HG03045 (cell line): ENCODE results near the gene BEST1.
"Not testable (repeated sequence)": the region's sequence is repeated elsewhere in the genome, so short reads cannot be mapped to it uniquely, and the experiment has no call there.

ENCODE experiments used
- ATAC-seq: cut with Tn5 transposase; IDR thresholded peaks from one replicate; pipeline ENCODE4 v1.9.1; 2021; ENCODE audit warnings: mild to moderate bottlenecking, moderate library complexity; ENCODE audit not compliant: unreplicated experiment

The BEST1 gene

GRCh38 chr11:61963016-61963281 is 12.8 kb downstream of the BEST1 start:
- ATAC-seq, result no peak

DNA sequence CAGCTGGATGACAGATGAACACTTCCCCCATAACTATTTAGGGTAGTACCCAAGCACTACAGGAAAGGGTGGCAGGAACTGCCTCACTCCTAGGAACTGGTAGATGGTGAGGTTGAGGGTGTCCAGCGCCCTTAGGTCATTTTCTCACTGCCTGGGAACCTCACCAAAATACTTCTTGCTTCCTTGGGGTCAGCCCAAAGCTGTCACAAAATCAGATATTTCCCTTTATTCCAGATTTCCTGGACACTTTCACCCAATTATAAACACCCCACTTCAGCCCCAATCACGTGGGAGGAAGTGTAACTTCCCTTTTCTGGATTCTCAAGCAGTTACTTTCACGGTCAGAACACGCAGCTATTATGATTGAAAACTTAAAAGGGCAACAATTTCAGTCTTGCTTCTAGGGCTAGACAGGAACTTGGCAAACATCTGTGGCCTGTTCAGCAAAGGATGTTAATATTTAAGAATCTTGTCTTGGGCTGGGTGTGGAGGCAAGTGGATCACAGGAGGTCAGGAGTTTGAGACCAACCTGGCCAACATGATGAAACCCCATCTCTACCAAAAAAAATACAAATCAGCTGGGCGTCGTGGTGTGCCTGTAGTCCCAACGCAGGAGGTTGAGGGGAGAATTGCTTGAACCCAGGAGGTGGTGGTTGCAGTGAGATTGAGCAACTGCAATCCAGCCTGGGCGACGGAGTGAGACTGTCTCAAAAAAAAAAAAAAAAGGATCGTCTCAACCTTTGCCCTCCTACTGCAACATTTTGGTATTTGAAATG is 13.3 kb downstream of the BEST1 start:
- ATAC-seq, result no peak

DNA sequence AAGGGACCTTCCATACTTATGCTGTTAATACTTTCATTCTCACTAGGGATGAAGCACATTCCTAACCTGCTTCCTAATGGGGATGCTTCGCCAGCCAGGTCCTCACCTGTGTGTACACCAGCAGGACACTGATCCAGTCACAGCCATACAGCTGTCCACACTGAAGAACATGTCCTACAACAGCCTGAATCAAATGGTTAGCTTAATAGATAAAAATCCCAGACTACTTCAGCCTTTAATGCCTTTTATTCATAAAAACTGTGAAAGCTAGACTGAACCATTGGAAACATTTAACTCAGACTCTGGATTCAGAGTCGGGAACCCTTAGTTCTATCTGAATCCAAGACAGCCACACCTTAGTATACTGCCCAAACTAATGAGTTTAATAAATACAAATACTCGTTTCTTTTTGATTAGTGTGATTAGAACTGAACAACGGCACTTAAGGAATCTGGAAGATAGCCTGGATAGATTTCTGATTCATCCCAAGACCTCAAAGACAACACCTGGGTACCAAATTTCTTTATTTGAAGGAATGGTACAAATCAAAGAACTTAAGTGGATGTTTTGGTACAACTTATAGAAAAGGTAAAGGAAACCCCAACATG is 14.0 kb downstream of the BEST1 start:
- ATAC-seq, result no peak

DNA sequence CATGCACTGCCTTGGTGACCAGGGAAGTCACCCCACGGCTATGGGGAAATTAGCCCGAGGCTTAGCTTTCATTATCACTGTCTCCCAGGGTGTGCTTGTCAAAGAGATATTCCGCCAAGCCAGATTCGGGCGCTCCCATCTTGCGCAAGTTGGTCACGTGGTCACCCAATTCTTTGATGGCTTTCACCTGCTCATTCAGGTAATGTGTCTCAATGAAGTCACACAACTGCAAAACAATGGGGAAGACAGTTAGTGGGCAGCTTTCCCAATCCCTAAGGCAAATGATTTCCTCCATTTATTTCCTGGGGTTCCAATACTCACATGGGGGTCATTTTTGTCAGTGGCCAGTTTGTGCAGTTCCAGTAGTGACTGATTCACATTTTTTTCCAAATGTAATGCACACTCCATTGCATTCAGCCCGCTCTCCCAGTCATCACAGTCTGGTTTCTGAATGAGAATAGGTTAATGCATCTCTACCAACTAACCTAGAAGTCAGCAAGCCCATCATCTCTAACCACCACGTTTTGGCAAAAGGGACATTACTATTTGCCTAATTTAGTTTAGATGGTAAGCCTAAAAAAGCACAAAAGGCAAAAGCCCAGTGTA is 14.6 kb downstream of the BEST1 start:
- ATAC-seq, result not testable (repeated sequence)

- no peak for ATAC-seq
Measured at GRCh38 chr11:61966734-61967115, 16.6 kb downstream of the BEST1 start.

DNA sequence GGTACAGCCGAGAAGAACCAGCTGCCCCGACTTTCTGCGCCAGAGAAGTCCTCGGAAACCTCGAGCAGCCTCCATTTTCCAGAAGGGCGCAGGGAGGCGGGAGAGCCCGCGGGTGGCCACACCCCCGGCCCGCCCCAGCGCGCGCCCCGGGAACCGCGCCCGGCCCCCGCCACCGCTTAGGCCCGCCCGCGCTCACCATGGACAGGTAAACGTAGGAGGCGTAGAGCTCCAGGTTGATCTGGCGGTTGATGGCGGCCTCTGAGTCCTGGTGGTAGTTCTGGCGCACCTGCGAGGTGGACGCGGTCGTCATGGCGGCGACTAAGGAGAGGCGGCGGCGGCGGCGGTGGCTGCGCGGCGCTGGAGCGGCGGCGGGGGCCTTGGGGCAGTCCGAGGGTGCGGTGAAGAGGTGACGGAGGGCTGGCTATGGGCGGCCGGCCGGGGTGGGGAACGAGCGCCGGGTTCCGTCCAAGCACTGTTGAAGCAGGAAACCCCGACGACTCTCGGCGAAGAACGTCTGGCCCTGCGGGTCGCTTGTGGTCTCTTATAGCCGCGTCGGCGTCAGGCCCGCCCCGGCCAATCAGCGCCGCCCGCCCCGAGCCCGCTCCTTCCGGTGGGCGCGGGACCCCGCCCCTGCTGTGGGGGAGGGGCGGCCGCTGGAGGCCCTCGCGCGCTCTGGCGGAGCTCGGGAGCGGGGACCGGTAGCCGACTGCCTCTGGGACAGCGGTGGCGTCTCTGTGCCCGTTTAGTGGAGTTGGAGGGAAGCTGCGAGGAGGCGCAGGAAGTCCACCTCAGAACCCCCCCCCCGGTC is 17.2 kb downstream of the BEST1 start, which contains the start of gene FTH1:
FTH1 (minus strand) TSS at position 519 of the 808 bp plus-strand sequence; CDS start at position 310, 209 bp downstream.
- ATAC-seq, result peak; percentile 62

DNA sequence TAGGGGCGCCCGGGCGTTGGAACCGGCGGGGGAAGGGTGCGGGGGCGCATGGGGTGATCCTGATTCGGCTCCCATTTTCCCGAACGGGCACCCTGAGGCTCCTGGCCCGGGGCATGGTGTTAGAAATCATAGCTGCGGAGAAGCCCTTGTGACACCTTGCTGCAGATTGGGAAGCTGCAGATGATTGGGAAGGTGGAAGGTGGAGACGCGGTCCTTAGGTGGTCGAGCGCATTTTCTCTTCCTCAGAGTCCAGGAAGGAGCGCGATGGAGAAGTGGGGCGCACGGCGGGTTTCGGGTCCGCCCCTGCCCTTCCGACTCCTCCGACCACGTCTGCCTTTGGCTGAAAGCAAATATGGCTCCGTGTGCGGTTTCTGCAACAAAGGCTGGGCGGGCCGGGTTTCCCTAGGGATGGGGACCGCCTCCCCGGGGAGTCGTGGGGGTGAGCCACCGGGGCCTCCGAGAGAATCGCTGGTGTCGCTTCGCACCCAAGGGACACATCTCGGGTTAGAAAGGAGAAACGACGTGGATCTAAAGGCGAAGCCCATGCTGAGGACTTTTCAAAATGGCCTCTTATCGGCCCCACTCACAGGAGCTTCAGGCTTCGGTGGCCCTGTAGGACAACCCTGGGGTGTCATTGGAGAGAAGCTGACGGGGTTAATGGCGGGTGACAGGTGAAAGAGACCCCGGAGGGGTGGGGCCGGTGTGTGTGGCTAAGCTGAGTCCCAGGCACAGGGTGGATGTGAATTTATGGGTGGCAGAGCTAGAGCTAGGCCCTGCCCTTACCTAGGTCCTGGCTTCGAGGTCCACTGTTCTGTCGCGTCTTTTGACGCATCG is 18.0 kb downstream of the BEST1 start:
- peak; percentile 33 for ATAC-seq

DNA sequence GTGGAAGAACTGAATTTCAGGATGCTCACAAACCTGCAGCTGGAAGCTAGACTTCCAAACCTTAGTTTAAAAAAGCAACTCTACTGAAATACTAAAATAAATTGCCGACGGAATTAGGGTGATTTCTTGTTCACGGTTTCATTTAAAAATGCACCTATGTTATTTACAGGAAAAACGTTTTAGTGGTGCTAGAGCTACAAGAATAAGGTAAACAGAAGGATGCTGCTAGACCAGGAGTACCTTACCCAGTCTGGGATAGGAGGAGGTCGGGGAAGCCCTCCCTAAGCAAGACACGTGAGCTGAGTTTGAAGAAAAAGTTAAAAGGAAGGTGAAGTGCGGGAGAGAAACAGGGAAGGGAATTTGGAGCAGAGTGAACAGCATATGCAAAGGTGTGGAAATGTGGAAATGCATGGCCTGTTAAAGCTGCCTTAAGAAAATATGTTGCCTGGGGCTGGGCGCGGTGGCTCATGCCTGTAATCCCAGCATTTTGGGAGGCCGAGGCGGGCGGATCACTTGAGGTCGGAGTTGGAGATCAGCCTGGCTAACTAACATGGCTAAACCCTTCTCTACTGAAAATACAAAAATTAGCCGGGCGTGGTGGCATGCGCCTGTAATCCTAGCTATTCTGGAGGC is 18.7 kb downstream of the BEST1 start:
- no peak for ATAC-seq

DNA sequence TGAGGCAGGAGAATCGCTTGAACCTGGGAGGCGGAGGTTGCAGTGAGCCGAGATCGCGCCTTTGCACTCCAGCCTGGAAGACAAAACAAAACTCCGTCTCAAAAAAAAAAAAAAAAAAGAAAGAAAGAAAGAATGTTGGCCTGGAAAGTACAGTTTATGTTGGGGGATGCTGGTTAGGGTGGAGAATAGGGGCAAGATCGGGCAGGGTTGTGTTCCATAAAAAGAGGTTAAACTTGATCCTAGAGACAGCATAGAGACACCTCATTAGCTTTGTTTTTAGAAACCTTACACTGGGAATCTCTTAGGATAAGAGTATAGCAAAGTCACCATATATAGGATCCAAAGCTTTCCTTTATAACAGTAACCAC is 19.2 kb downstream of the BEST1 start:
- no peak for ATAC-seq

GRCh38 chr11:61969838-61970662 is 19.9 kb downstream of the BEST1 start:
- ATAC-seq, result no peak

DNA sequence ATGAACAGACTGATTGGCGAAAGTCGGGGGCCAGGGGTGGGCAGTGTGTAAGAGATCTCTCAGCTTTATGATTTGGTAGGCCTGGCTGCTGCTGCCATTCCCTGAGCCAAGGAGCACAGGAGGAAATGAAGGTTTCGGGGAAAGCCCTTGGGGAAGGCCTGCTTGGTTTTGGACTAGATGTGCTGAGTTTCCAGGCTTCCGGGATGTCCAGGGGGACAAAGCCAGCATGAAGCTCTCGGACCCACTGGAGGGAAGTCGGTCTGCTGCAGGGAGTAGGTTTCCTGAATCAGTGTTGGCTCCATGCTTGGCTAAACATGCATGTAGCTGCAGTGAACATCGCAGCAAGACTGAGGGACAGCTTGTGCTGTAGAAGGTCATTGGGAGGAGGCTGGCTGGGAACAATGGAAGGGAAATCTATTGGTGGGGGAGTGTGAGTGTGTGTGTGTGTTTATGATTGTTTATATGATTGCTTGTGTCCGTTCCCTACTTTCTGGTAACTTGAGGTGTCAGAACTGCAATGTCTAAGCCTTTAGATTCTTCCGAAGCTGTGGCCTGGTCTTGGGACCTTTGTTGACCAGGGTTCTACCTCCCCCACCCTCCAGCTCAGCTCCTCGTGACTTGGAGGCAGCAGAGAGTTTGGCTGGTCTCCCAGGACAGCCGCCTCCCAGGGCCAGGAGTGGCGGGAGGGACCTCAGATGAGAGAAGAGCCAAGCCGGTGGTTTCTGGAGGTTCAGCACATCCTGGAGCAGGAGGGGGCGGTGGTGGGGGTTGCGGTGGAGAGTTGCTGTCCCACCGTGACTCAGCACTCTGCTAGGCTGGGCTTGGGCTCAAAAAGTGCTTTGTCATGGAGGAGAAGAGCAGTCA is 21.3 kb downstream of the BEST1 start:
- ATAC-seq, result no peak

GRCh38 chr11:61972112-61972671 is 22.0 kb downstream of the BEST1 start:
- no peak for ATAC-seq

- no peak for ATAC-seq
Measured at GRCh38 chr11:61972672-61973475, 22.7 kb downstream of the BEST1 start.

GRCh38 chr11:61973476-61974162 is 23.5 kb downstream of the BEST1 start:
- no peak for ATAC-seq

GRCh38 chr11:61974766-61975631 is 24.8 kb downstream of the BEST1 start:
- no peak for ATAC-seq
